Ascending aorta (tissue), 2 donors: ENCODE results near the gene KISS1R. TPM values are rescaled to one million over a fixed set of nuclear protein-coding genes. Genes with fewer than 3 reads are reported as not detected.

Source experiments
- DNase-seq, 2 donors: peaks; one replicate each; pipeline ENCODE4 v3.0.0-alpha.2; 2019; ENCODE audit warnings: low spot score in 2 of 2
- H3K27ac ChIP-seq, 2 donors: fragments of 200-600 bp; sonication (generic); one replicate each; pipeline ENCODE4 v1.5.1; 2016 to 2017; ENCODE audit warnings: mild to moderate bottlenecking in 1 of 2
- H3K27me3 ChIP-seq: fragments of 200-600 bp; sonication (generic); one replicate; pipeline ENCODE4 v1.5.1; 2017
- H3K36me3 ChIP-seq, 2 donors: fragments of 200-600 bp; sonication (generic); one replicate each; pipeline ENCODE4 v1.5.1; 2016
- H3K4me1 ChIP-seq, 2 donors: fragments of 200-600 bp; sonication (generic); one replicate each; pipeline ENCODE4 v1.5.1; 2016 to 2017; ENCODE audit warnings: mild to moderate bottlenecking in 1 of 2
- H3K4me3 ChIP-seq, 2 donors: fragments of 200-600 bp; sonication (generic); one replicate each; pipeline ENCODE4 v1.5.1; 2016 to 2017; ENCODE audit warnings: mild to moderate bottlenecking in 1 of 2
- H3K9me3 ChIP-seq, 2 donors: fragments of 200-600 bp; sonication (generic); one replicate each; pipeline ENCODE4 v1.5.1; 2016
- CTCF ChIP-seq, 3 experiments: fragments of 200-600 bp in 2 of 3; fragments of 450-650 bp in 1 of 3; sonication (generic) in 2 of 3; IDR thresholded peaks; one replicate each; pipeline ENCODE4 v1.5.1; 2016 to 2019; ENCODE audit warnings: antibody characterized with exemption in 3 of 3, mild to moderate bottlenecking in 1 of 3, moderate library complexity in 1 of 3
- intact Hi-C: fragments of 100-400 bp; cut with DNase I; formaldehyde crosslinking; loops from one replicate; pipeline ENCODE4 v1.15.1; 2023
- total RNA-seq: library from RNA; depleted of rRNA; stranded (reverse); fragments of >200 nt; gene quantifications from one replicate; pipeline ENCODE4 v1.1.0, GENCODE V29; 2016

The KISS1R gene
- total RNA-seq, result not detected

DNA sequence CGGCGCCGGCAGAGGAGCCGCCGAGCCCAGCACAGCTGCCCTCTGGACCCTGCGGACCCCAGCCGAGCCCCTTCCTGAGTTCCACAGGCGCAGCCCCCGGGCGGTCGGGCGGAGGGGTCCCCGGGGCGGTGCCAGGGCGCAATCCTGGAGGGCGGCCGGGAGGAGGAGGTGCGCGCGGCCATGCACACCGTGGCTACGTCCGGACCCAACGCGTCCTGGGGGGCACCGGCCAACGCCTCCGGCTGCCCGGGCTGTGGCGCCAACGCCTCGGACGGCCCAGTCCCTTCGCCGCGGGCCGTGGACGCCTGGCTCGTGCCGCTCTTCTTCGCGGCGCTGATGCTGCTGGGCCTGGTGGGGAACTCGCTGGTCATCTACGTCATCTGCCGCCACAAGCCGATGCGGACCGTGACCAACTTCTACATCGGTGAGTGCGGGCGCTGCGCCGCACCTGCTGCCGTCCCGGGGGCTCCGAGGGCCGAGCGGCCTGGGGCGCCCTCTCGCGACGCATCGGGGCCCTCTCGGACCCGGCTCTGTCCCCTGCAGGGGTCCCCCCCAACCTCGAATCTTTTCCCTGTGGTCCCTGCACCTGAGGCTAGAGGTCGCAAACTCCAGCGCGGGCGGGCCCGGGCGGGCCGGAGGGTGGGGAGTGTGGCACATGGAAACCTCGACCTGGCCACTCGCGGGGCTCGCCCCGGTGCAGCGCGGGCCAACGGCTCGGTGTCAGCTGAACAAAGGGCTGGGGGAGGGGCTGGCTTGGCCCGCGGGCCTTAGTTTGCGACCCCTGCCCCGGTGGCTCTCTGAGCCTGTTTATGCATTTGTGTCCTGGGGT is at the start of gene KISS1R:
Gene KISS1R (plus strand): TSS at position 11 of the 829 bp plus-strand sequence. CDS start 170 bp downstream, at position 181.
- peaks cover 10 to 39% of the 10 kb centered on the region in 2 donors for H3K4me1 ChIP-seq
- peak; percentile 21 to 54 (median 35) for TF ChIP-seq CTCF (IDR thresholded peaks at IDR 0.05)
- intact Hi-C loops, result no loop called here
- H3K4me3 ChIP-seq, result peak within 1 kb of the TSS; percentile 43 to 59
- no peaks in the 10 kb centered on the region for H3K36me3 ChIP-seq
- H3K9me3 ChIP-seq, result no peaks in the 10 kb centered on the region
- H3K27ac ChIP-seq, result no peak within 1 kb of the TSS
- peaks cover 17% of the 10 kb centered on the region for H3K27me3 ChIP-seq
- peak in 1 of 2 donors; percentile 75 for DNase-seq

- Histone ChIP-seq H3K4me3 (no peak overlapping the region), H3K27me3 (no peaks in the 10 kb centered on the region), H3K27ac (peak overlapping the region; percentile 88 to 89), H3K9me3 (no peaks in the 10 kb centered on the region), H3K36me3 (peaks cover 30 to 38% of the 10 kb centered on the region in 2 donors), H3K4me1 (peaks cover 4 to 9% of the 10 kb centered on the region in 2 donors)
- no peak for DNase-seq
- TF ChIP-seq CTCF (IDR thresholded peaks at IDR 0.05), result no peak
- intact Hi-C loops, result loop anchor here (2.0 to 10.0 kb wide), 2 partner anchors 25 to 93 kb away; partner anchors contain the start of genes MED16 and RNU6-9
Measured at GRCh38 chr19:867855-868457, 49.2 kb upstream of the KISS1R start.

- Histone ChIP-seq H3K4me1 (peaks cover 4 to 9% of the 10 kb centered on the region in 2 donors), H3K27me3 (no peaks in the 10 kb centered on the region), H3K4me3 (no peak overlapping the region), H3K9me3 (no peaks in the 10 kb centered on the region), H3K27ac (peak overlapping the region; percentile 88 to 89), H3K36me3 (peaks cover 34 to 41% of the 10 kb centered on the region in 2 donors)
- DNase-seq, result no peak
- TF ChIP-seq CTCF (IDR thresholded peaks at IDR 0.05), result no peak
- intact Hi-C loops, result loop anchor here (2.0 to 10.0 kb wide), 2 partner anchors 24 to 94 kb away; partner anchors contain the start of genes MED16 and RNU6-9
Measured at GRCh38 chr19:868458-869244, 48.5 kb upstream of the KISS1R start.

DNA sequence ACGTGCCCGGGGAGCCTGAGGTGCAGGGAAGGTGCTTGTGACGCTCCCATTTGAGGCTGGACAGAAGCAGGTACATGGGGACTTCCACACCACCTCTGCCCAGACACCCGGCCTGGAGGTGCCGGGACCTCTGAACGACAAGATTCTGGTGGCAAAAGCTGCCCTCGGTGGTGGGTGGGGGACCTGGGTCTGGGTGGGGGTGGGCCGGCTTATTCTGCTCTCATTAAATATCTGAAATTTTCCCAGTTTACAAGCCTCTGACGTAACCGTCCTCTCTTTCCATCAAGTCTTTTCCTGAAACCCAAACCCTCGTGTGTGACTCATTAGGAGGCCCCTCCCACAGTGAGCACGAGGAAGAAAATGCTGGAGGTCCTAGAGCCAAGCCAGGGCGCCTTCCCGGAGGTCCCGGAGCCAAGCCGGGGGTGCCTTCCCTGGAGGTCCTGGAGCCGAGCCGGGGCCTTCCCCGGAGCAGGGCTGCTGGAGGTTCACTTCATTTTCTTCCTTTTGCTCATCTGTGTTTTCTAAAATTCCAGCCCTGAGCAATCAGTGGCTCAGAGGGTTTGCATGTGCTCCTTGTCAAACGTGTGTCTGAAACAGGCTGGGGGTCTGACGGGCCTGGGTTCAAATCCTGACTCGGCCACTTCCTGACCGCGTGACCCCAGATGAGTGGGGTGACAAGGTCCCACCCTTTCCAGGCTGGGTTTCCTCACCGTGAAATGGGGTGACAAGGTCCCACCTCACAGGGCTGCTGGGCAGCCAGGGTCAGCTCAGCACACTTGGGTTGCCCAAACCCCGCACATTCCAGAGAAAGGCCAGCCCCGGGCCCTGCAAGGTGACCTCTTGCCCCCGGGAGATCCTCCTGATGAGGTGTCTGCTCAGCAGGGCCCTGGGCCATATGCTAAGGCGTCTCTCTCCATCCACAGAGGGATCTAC is 47.6 kb upstream of the KISS1R start:
- intact Hi-C loops, result loop anchor here (2.0 to 10.0 kb wide), 2 partner anchors 23 to 95 kb away; partner anchors contain the start of genes MED16 and RNU6-9
- peaks cover 4 to 9% of the 10 kb centered on the region in 2 donors for H3K4me1 ChIP-seq
- no peaks in the 10 kb centered on the region for H3K9me3 ChIP-seq
- no peak overlapping the region for H3K4me3 ChIP-seq
- TF ChIP-seq CTCF (IDR thresholded peaks at IDR 0.05), result no peak
- peaks cover 42 to 50% of the 10 kb centered on the region in 2 donors for H3K36me3 ChIP-seq
- H3K27ac ChIP-seq, result peak overlapping the region; percentile 88 to 89
- peak; percentile 33 to 92 for DNase-seq
- no peaks in the 10 kb centered on the region for H3K27me3 ChIP-seq
